Panc1 (cell line): ENCODE results near the gene RXRG. TPM values are rescaled to one million over a fixed set of nuclear protein-coding genes. Genes with fewer than 3 reads are reported as not detected.
A peak's percentile ranks its signal among the peaks of the same experiment; 100 is the strongest.

Experiments
- ATAC-seq: fragments of 200-7000 bp; cut with Tn5 transposase; 2 replicates; pipeline ENCODE4 v1.9.1; 2020; ENCODE audit warnings: mild to moderate bottlenecking, moderate library complexity
- BruUV-seq: library from RNA; stranded (reverse); fragments of 400-500 nt; replicated peaks from 2 replicates; lab custom pipeline; 2021; lab: Mats Ljungman, UMichigan
- CTCF ChIA-PET: fragments of 300-600 bp; sonication (Branson Sonifier 250); formaldehyde crosslinking; loops from one replicate; lab custom pipeline; 2022; ENCODE audit warnings: antibody characterized with exemption; lab: Charles Lee
- POLR2A ChIA-PET: fragments of 300-600 bp; sonication (Branson Sonifier 250); formaldehyde crosslinking; loops from one replicate; lab custom pipeline; 2022; ENCODE audit warnings: antibody characterized with exemption; lab: Charles Lee
- DNase-seq: peaks from one replicate; pipeline ENCODE4 v3.0.0-alpha.2; 2010; ENCODE audit warnings: low read depth, low spot score
- H3K27ac ChIP-seq: 2 replicates; pipeline ENCODE4 v1.5.1; 2011; ENCODE audit warnings: mild to moderate bottlenecking, low read length, inconsistent platforms
- H3K27me3 ChIP-seq: fragments of 200-500 bp; sonication (Bioruptor generic); 2 replicates; pipeline ENCODE4 v1.6.0; 2014; ENCODE audit warnings: low read length, inconsistent platforms; ENCODE audit not compliant: control insufficient read depth, insufficient read depth
- H3K36me3 ChIP-seq: fragments of 200-500 bp; sonication (Bioruptor generic); 2 replicates; pipeline ENCODE4 v1.5.1; 2014; ENCODE audit warnings: inconsistent platforms, mild to moderate bottlenecking, low read length, moderate library complexity; ENCODE audit not compliant: control insufficient read depth, insufficient read depth
- H3K4me1 ChIP-seq: 2 replicates; pipeline ENCODE4 v1.5.1; 2011; ENCODE audit warnings: inconsistent platforms, mild to moderate bottlenecking, low read length, moderate library complexity; ENCODE audit not compliant: control insufficient read depth, insufficient read depth
- H3K4me3 ChIP-seq, 2 experiments: 2 replicates each; pipeline ENCODE4 v1.5.1; 2011 to 2012; ENCODE audit warnings: low read depth in 2 of 2, low read length in 2 of 2, mild to moderate bottlenecking in 2 of 2, inconsistent platforms in 1 of 2, moderate library complexity in 1 of 2
- H3K9me3 ChIP-seq: fragments of 200-500 bp; sonication (Bioruptor generic); 2 replicates; pipeline ENCODE4 v1.5.1; 2014; ENCODE audit warnings: low read depth, mild to moderate bottlenecking, inconsistent platforms, low read length, moderate library complexity; ENCODE audit not compliant: control insufficient read depth, insufficient read depth
- POLR2AphosphoS5 ChIP-seq: IDR thresholded peaks from 2 replicates; pipeline ENCODE4 v1.6.1; 2012; ENCODE audit warnings: mild to moderate bottlenecking, low read depth, low read length, moderate library complexity
- SIN3A ChIP-seq: IDR thresholded peaks from 2 replicates; pipeline ENCODE4 v1.6.1; 2012; ENCODE audit warnings: low read depth, mild to moderate bottlenecking, low read length, moderate library complexity, borderline replicate concordance; ENCODE audit not compliant: insufficient read depth
- TCF7L2 ChIP-seq: IDR thresholded peaks from 2 replicates; pipeline ENCODE4 v1.6.1; 2011; ENCODE audit warnings: mild to moderate bottlenecking, low read depth, low read length, inconsistent platforms
- in situ Hi-C: cut with HindIII; loops from 2 replicates; pipeline ENCODE4 v1.10.0; 2016; ENCODE audit warnings: low sequenced_read_pairs, low pct_unique_long_range_greater_than_20kb
- intact Hi-C: fragments of 100-400 bp; cut with micrococcal nuclease; formaldehyde crosslinking; loops from one replicate; pipeline ENCODE4 v1.10.0; 2022; ENCODE audit not compliant: unreplicated experiment
- total RNA-seq: library from RNA; stranded (reverse); gene quantifications from one replicate; pipeline ENCODE4 v1.2.1, GENCODE V29; 2021; ENCODE audit not compliant: unreplicated experiment
- TF ChIP-seq, protein P1 (sequence below), 2 experiments: IDR thresholded peaks; 2 replicates each; pipeline ENCODE4 v1.6.1; 2011 to 2012; ENCODE audit warnings: low read depth in 2 of 2, control low read depth in 1 of 2, low read length in 1 of 2, mild to moderate bottlenecking in 1 of 2, moderate library complexity in 1 of 2; ENCODE audit not compliant: insufficient read depth in 1 of 2
- TF ChIP-seq, protein P2 (sequence below): fragments of 450-650 bp; IDR thresholded peaks from 2 replicates; pipeline ENCODE4 v1.5.1; 2017; ENCODE audit warnings: mild to moderate bottlenecking

RXRG gene
- total RNA-seq, 1 experiment from 2014 or later: not detected

GRCh38 chr1:165376041-165376810 lies 68.7 kb downstream of the RXRG start:
- H3K9me3 ChIP-seq: no peaks in the 10 kb centered on the region
- H3K27ac ChIP-seq: no peak overlapping the region
- ChIA-PET CTCF (interaction anchor here (1.9 kb wide), 1 partner anchor 9 kb away, joined by 7 read pairs; no protein-coding TSS in a partner anchor), POLR2A (no interaction called here)
- DNase-seq: no peak
- H3K27me3 ChIP-seq: peaks cover 9% of the 10 kb centered on the region; the same call in 1 of the 2 replicates
- in situ Hi-C loops: no loop called here
- peak; percentile 92 for ATAC-seq
- H3K4me3 ChIP-seq: peak overlapping the region; percentile 30 to 54
- no TSS peak for BruUV-seq
- H3K36me3 ChIP-seq: no peaks in the 10 kb centered on the region
- TF ChIP-seq, protein P1, sequence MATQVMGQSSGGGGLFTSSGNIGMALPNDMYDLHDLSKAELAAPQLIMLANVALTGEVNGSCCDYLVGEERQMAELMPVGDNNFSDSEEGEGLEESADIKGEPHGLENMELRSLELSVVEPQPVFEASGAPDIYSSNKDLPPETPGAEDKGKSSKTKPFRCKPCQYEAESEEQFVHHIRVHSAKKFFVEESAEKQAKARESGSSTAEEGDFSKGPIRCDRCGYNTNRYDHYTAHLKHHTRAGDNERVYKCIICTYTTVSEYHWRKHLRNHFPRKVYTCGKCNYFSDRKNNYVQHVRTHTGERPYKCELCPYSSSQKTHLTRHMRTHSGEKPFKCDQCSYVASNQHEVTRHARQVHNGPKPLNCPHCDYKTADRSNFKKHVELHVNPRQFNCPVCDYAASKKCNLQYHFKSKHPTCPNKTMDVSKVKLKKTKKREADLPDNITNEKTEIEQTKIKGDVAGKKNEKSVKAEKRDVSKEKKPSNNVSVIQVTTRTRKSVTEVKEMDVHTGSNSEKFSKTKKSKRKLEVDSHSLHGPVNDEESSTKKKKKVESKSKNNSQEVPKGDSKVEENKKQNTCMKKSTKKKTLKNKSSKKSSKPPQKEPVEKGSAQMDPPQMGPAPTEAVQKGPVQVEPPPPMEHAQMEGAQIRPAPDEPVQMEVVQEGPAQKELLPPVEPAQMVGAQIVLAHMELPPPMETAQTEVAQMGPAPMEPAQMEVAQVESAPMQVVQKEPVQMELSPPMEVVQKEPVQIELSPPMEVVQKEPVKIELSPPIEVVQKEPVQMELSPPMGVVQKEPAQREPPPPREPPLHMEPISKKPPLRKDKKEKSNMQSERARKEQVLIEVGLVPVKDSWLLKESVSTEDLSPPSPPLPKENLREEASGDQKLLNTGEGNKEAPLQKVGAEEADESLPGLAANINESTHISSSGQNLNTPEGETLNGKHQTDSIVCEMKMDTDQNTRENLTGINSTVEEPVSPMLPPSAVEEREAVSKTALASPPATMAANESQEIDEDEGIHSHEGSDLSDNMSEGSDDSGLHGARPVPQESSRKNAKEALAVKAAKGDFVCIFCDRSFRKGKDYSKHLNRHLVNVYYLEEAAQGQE (IDR thresholded peaks at IDR 0.05; ENCODE audit: insufficient read depth in 1 of 2, low read depth in 2 of 2, low read length in 1 of 2): no peak
- no peak for TF ChIP-seq POLR2AphosphoS5
- TF ChIP-seq, protein P2, sequence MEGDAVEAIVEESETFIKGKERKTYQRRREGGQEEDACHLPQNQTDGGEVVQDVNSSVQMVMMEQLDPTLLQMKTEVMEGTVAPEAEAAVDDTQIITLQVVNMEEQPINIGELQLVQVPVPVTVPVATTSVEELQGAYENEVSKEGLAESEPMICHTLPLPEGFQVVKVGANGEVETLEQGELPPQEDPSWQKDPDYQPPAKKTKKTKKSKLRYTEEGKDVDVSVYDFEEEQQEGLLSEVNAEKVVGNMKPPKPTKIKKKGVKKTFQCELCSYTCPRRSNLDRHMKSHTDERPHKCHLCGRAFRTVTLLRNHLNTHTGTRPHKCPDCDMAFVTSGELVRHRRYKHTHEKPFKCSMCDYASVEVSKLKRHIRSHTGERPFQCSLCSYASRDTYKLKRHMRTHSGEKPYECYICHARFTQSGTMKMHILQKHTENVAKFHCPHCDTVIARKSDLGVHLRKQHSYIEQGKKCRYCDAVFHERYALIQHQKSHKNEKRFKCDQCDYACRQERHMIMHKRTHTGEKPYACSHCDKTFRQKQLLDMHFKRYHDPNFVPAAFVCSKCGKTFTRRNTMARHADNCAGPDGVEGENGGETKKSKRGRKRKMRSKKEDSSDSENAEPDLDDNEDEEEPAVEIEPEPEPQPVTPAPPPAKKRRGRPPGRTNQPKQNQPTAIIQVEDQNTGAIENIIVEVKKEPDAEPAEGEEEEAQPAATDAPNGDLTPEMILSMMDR: no peak
- no peak for TF ChIP-seq TCF7L2
- TF ChIP-seq SIN3A: no peak
- intact Hi-C loops: no loop called here
- H3K4me1 ChIP-seq: no peaks in the 10 kb centered on the region

DNA sequence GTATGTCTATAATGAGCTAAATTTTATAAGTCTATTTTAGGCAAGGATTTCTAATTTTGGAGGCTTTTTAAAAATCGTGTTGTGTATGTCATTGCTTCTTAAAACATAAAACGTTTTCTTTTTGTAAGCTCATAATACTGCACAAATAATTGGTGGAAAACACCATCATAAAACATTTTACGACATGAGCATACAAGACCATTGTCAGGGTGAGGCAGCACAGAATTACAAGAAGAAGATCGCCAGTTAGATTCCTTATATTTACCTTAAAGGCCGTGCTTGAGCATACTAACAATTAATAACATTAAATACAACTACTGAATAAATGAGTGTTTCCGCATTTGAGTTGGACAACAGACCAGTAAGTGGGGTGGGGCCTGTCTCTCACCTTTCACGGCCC lies 69.3 kb downstream of the RXRG start:
- Histone ChIP-seq H3K9me3 (no peaks in the 10 kb centered on the region), H3K27me3 (peaks cover 9% of the 10 kb centered on the region; the same call in 1 of the 2 replicates), H3K4me1 (no peaks in the 10 kb centered on the region), H3K36me3 (no peaks in the 10 kb centered on the region), H3K4me3 (peak overlapping the region; percentile 30 to 54; a peak in 3 of 4 replicates), H3K27ac (no peak overlapping the region)
- BruUV-seq: no TSS peak
- TF ChIP-seq TCF7L2 (no peak), SIN3A (no peak)
- DNase-seq (no peak), ATAC-seq (no peak)
- intact Hi-C loops: no loop called here
- in situ Hi-C loops: no loop called here
- ChIA-PET POLR2A (no interaction called here), CTCF (interaction anchor here (1.9 kb wide), 1 partner anchor 8 kb away, joined by 7 read pairs; no protein-coding TSS in a partner anchor)
